ENCODE results near the gene TAOK3.

Gene TAOK3

GRCh38 chr12:118307069-118307954, 65.4 kb downstream of the TAOK3 start:
- TF ChIP-seq CTCF (IDR thresholded peaks at IDR 0.05; ENCODE audit: control insufficient read depth, extremely low read depth, insufficient read depth): no peak
- DNase-seq (ENCODE audit: low read depth): no peak
- no peak overlapping the region for H3K4me3 ChIP-seq (ENCODE audit: low read depth, low read length)

GRCh38 chr12:118304093-118304492, 68.6 kb downstream of the TAOK3 start:
- TF ChIP-seq CTCF (IDR thresholded peaks at IDR 0.05; ENCODE audit: control insufficient read depth, extremely low read depth, insufficient read depth): no peak
- DNase-seq (ENCODE audit: low read depth): no peak
- no peak overlapping the region for H3K4me3 ChIP-seq (ENCODE audit: low read depth, low read length)

- DNase-seq (ENCODE audit: low read depth): peak; percentile 39
- H3K4me3 ChIP-seq (ENCODE audit: low read depth, low read length): no peak overlapping the region
- no peak for TF ChIP-seq CTCF (IDR thresholded peaks at IDR 0.05; ENCODE audit: control insufficient read depth, extremely low read depth, insufficient read depth)
Observed at GRCh38 chr12:118302053-118302452, 70.7 kb downstream of the TAOK3 start.

GRCh38 chr12:118299791-118300460, 72.8 kb downstream of the TAOK3 start:
- no peak for TF ChIP-seq CTCF (IDR thresholded peaks at IDR 0.05; ENCODE audit: control insufficient read depth, extremely low read depth, insufficient read depth)
- no peak overlapping the region for H3K4me3 ChIP-seq (ENCODE audit: low read depth, low read length)
- no peak for DNase-seq (ENCODE audit: low read depth)

GRCh38 chr12:118297284-118297683, 75.4 kb downstream of the TAOK3 start:
- TF ChIP-seq CTCF (IDR thresholded peaks at IDR 0.05; ENCODE audit: control insufficient read depth, extremely low read depth, insufficient read depth): no peak
- DNase-seq (ENCODE audit: low read depth): no peak
- no peak overlapping the region for H3K4me3 ChIP-seq (ENCODE audit: low read depth, low read length)

GRCh38 chr12:118292836-118293235, 79.9 kb downstream of the TAOK3 start:
- no peak for DNase-seq (ENCODE audit: low read depth)
- H3K4me3 ChIP-seq (ENCODE audit: low read depth, low read length): no peak overlapping the region
- no peak for TF ChIP-seq CTCF (IDR thresholded peaks at IDR 0.05; ENCODE audit: control insufficient read depth, extremely low read depth, insufficient read depth)
